HepG2 (cell line): Measurements from ENCODE around the gene GPATCH3. TPM values are rescaled to one million over a fixed set of nuclear protein-coding genes. Genes with fewer than 3 reads are reported as not detected.

Experiments
- ARID4A ChIP-seq: sonication (generic); formaldehyde crosslinking; IDR thresholded peaks from 2 replicates; pipeline ENCODE4 v1.5.0; 2020; ENCODE audit warnings: mild to moderate bottlenecking, missing genetic modification reagents, borderline replicate concordance
- ARNT ChIP-seq: fragments of 450-650 bp; IDR thresholded peaks from 2 replicates; pipeline ENCODE4 v1.6.1; 2017
- CREB1 ChIP-seq, 2 experiments: fragments of 450-650 bp in 1 of 2; IDR thresholded peaks; 2 replicates each; pipeline ENCODE4 v1.6.1; 2016 to 2017; ENCODE audit warnings: control low read depth in 1 of 2, mild to moderate bottlenecking in 1 of 2, missing compliant biosample characterization in 1 of 2, missing genetic modification characterization in 1 of 2
- E2F1 ChIP-seq: sonication (generic); formaldehyde crosslinking; IDR thresholded peaks from 2 replicates; pipeline ENCODE4 v1.5.0; 2020; ENCODE audit warnings: missing genetic modification reagents
- EP300 ChIP-seq, 3 experiments: sonication (generic) in 1 of 3; formaldehyde crosslinking in 1 of 3; IDR thresholded peaks; 2 replicates each; pipeline versions ENCODE4 v1.5.1 to v1.6.1; 2011 to 2020; ENCODE audit warnings: low read depth in 2 of 3, low read length in 2 of 3, borderline replicate concordance in 1 of 3, improper control_type of control experiment in 1 of 3, mild to moderate bottlenecking in 1 of 3, missing genetic modification reagents in 1 of 3, moderate library complexity in 1 of 3
- HOMEZ ChIP-seq: IDR thresholded peaks from 2 replicates; pipeline ENCODE4 v1.6.1; 2016; ENCODE audit warnings: low read depth
- JUN ChIP-seq: sonication (generic); formaldehyde crosslinking; IDR thresholded peaks from 2 replicates; pipeline ENCODE4 v1.4.0; 2020; ENCODE audit warnings: mild to moderate bottlenecking, missing genetic modification reagents
- KMT2B ChIP-seq: IDR thresholded peaks from 2 replicates; pipeline ENCODE4 v1.6.1; 2016; ENCODE audit warnings: missing genetic modification reagents, missing compliant biosample characterization
- MEIS1 ChIP-seq: sonication (generic); formaldehyde crosslinking; IDR thresholded peaks from 2 replicates; pipeline ENCODE4 v1.9.0; 2021; ENCODE audit warnings: mild to moderate bottlenecking, missing genetic modification reagents, moderate library complexity, borderline replicate concordance
- PREB ChIP-seq: sonication (generic); formaldehyde crosslinking; IDR thresholded peaks from 2 replicates; pipeline ENCODE4 v1.4.0; 2020; ENCODE audit warnings: missing genetic modification reagents
- RARG ChIP-seq: sonication (generic); formaldehyde crosslinking; IDR thresholded peaks from 2 replicates; pipeline ENCODE4 v1.4.0; 2020; ENCODE audit warnings: low read depth, mild to moderate bottlenecking, missing genetic modification reagents
- RORA ChIP-seq: sonication (generic); formaldehyde crosslinking; IDR thresholded peaks from 2 replicates; pipeline ENCODE4 v1.5.0; 2020; ENCODE audit warnings: mild to moderate bottlenecking, missing genetic modification reagents, moderate library complexity
- SALL2 ChIP-seq: sonication (generic); formaldehyde crosslinking; IDR thresholded peaks from 2 replicates; pipeline ENCODE4 v1.8.1; 2023; ENCODE audit warnings: mild to moderate bottlenecking, missing genetic modification reagents, inconsistent platforms
- SAP130 ChIP-seq: IDR thresholded peaks from 2 replicates; pipeline ENCODE4 v1.6.1; 2016; ENCODE audit warnings: low read depth
- XRCC5 ChIP-seq: fragments of 200-400 bp; formaldehyde crosslinking; optimal IDR thresholded peaks from 2 replicates; pipeline ENCODE3; 2017; ENCODE audit warnings: mild to moderate bottlenecking, low read length
- ZFX ChIP-seq: sonication (generic); formaldehyde crosslinking; IDR thresholded peaks from 2 replicates; pipeline ENCODE4 v1.4.0; 2020; ENCODE audit warnings: mild to moderate bottlenecking, low read depth, missing genetic modification reagents, moderate library complexity
- ZMAT3 ChIP-seq: sonication (generic); formaldehyde crosslinking; conservative IDR thresholded peaks from 2 replicates; pipeline ENCODE4 v1.7.0; 2021; ENCODE audit warnings: missing genetic modification reagents
- ZNF124 ChIP-seq: sonication (generic); formaldehyde crosslinking; IDR thresholded peaks from 2 replicates; pipeline ENCODE4 v1.4.0; 2020; ENCODE audit warnings: missing genetic modification reagents
- polyA plus RNA-seq, 8 experiments: library from polyadenylated mRNA; depleted of rRNA in 3 of 8; stranded (reverse) in 7 of 8; unstranded in 1 of 8; fragments of >200 nt; fragmentation: Illumina TruSeq in 4 of 8; extraction: Trizol in 4 of 8; gene quantifications; 2 replicates each; pipeline versions ENCODE4 v1.2.1 to v1.2.3, GENCODE V29; 2011 to 2016; ENCODE audit warnings: low read depth in 4 of 8, missing spikeins in 1 of 8, mixed read lengths in 1 of 8; ENCODE audit not compliant: insufficient read depth in 1 of 8
- total RNA-seq, 5 experiments: library from RNA; depleted of rRNA; stranded (reverse); fragments of >200 nt; fragmentation: Illumina TruSeq; extraction: Trizol; gene quantifications; 2 replicates each; pipeline ENCODE4 v1.2.3, GENCODE V29; 2016; ENCODE audit warnings: low read depth in 1 of 5
- TF ChIP-seq, protein P1 (sequence below): sonication (generic); formaldehyde crosslinking; IDR thresholded peaks from 2 replicates; pipeline ENCODE4 v1.4.0; 2020; ENCODE audit warnings: mild to moderate bottlenecking, missing genetic modification reagents

The GPATCH3 gene
- total and polyA plus RNA-seq, 2 of the 13 experiments (the other 11 are each of a cell fraction or from before 2014, with no cell fraction given): 8.3 to 11.0 TPM

DNA sequence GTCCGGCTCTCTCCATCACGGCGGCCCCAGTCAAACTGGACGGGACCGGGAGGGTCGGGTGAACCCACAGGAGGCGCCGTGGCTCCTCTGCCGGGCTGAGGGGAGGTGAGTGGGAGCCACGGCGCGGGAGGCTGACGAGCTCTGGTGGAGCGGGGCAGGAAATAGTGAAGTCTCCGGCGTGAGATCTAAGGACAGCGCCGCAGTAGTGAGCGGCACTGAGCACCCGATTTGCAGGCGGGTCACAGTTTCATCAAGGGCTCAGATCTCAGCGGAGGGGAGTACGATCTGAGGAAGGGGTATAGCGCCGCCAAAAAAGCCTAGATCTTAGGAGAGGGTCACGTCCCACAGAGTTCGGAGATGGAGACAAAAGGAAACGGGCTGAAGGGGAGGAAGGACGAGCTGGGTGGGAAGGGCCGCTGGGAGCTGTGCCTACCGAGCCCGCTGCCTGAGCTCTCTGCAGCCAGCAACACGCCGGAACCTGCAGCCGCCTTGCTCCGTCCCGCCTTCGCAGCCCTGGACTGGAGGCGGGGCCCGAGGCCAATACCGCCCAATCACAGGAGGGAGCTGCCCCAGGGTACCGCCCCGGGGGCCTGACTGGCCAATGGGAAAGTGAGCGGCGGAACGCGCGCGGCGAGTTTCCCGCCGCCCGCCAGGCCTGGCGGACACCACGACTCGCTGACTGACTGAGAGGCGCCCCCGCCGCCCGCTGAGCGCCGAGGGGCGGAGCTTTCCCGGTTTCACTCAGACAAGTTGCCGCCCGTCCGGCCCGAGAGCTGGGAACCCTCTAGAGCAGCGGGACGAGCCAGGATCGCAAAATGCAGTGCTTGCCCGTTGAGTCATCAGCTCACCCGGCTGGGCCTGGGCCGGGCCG is 35.4 kb downstream of the GPATCH3 start (continued):
- peak; percentile 99 for TF ChIP-seq E2F1
- TF ChIP-seq, protein P1, sequence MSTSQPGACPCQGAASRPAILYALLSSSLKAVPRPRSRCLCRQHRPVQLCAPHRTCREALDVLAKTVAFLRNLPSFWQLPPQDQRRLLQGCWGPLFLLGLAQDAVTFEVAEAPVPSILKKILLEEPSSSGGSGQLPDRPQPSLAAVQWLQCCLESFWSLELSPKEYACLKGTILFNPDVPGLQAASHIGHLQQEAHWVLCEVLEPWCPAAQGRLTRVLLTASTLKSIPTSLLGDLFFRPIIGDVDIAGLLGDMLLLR (CRISPR knock-in tag): peak; percentile 52; the same call in 1 of the 2 replicates
- TF ChIP-seq HOMEZ (CRISPR knock-in tag): no peak
- TF ChIP-seq PREB (CRISPR knock-in tag): 0 out of 2 replicates have a peak, but pooled peaks have one; percentile 15
- no peak for TF ChIP-seq CREB1 (IDR thresholded peaks at IDR 0.05)
- TF ChIP-seq CREB1 (CRISPR knock-in tag; IDR thresholded peaks at IDR 0.05): peak; percentile 70
- TF ChIP-seq MEIS1 (CRISPR knock-in tag): peak; percentile 81
- no peak for TF ChIP-seq RARG
- TF ChIP-seq ARID4A (CRISPR knock-in tag): peak; percentile 81; the same call in 1 of the 2 replicates
- TF ChIP-seq ZNF124 (CRISPR knock-in tag): peak; percentile 25; the same call in 1 of the 2 replicates
- TF ChIP-seq RORA (CRISPR knock-in tag): no peak
- TF ChIP-seq ZFX (CRISPR knock-in tag): peak; percentile 66
- peak; percentile 69; the same call in 1 of the 2 replicates for TF ChIP-seq KMT2B (CRISPR knock-in tag)
- peak; percentile 72; the same call in 1 of the 2 replicates for TF ChIP-seq SALL2 (CRISPR knock-in tag)
- peak; percentile 25 for TF ChIP-seq XRCC5
- TF ChIP-seq EP300 (IDR thresholded peaks at IDR 0.05; ENCODE audit: low read depth in 2 of 2, low read length in 2 of 2): no peak
- TF ChIP-seq EP300 (CRISPR knock-in tag; IDR thresholded peaks at IDR 0.05; ENCODE audit: borderline replicate concordance): no peak; the same call in 1 of the 2 replicates
- TF ChIP-seq ARNT: no peak
- 0 out of 2 replicates have a peak, but pooled peaks have one; percentile 66 for TF ChIP-seq ZMAT3 (CRISPR knock-in tag)
- TF ChIP-seq JUN (CRISPR knock-in tag): 0 out of 2 replicates have a peak, but pooled peaks have one; percentile 32
- TF ChIP-seq SAP130 (CRISPR knock-in tag): peak; percentile 80
